ENCODE data around the gene SCGB1C1. TPM values are rescaled to one million over a fixed set of nuclear protein-coding genes. Genes with fewer than 3 reads are reported as not detected.

Gene SCGB1C1
- total and polyA plus RNA-seq, 2 of the 8 experiments (the other 6 are each of a cell fraction or from before 2014, with no cell fraction given): not detected

- Histone ChIP-seq H3K79me2 (ENCODE audit: control insufficient read depth in 1 of 2, insufficient read depth in 2 of 2, low read length in 2 of 2) (peaks cover 0 to 7% of the 10 kb centered on the region in 2 experiments; a peak in 1 of 4 replicates), H4K8ac (ENCODE audit: extremely low read depth, insufficient read depth, low read length) (no peak overlapping the region), H3K27ac (ENCODE audit: low read depth, low read length) (no peak overlapping the region), H4K20me1 (replicated peaks in 1 of 2; ENCODE audit: control insufficient read depth in 1 of 2, insufficient read depth in 2 of 2, low read length in 2 of 2) (no peaks in the 10 kb centered on the region), H2BK15ac (ENCODE audit: low read length) (no peak overlapping the region), H3K23me2 (ENCODE audit: low read depth, low read length) (no peaks in the 10 kb centered on the region), H3K4me2 (ENCODE audit: insufficient read depth in 1 of 2, low read depth in 2 of 2, low read length in 2 of 2) (no peak overlapping the region), H3K14ac (ENCODE audit: insufficient read length) (no peak overlapping the region), H2BK20ac (ENCODE audit: low read length) (no peak overlapping the region), H4K5ac (ENCODE audit: insufficient read length, low read depth, low read length) (no peak overlapping the region), H3K4ac (replicated peaks; ENCODE audit: insufficient read length, low read depth, low read length) (no peak overlapping the region), H2BK12ac (ENCODE audit: low read depth, low read length) (no peak overlapping the region), H3K18ac (ENCODE audit: extremely low read depth, low read length) (no peak overlapping the region), H2AFZ (ENCODE audit: low read length) (no peak overlapping the region), H2BK120ac (replicated peaks; ENCODE audit: low read depth, low read length) (no peak overlapping the region), H3K27me3 (replicated peaks in 1 of 4; ENCODE audit: control insufficient read depth in 3 of 4, extremely low read depth in 1 of 4, insufficient read depth in 3 of 4, low read length in 3 of 4) (no peaks in the 10 kb centered on the region), H4K91ac (replicated peaks; ENCODE audit: insufficient read length, low read length) (no peak overlapping the region), H3K23ac (ENCODE audit: insufficient read length) (no peak overlapping the region), H3K36me3 (ENCODE audit: control insufficient read depth in 2 of 4, insufficient read depth in 4 of 4, low read length in 3 of 4) (no peaks in the 10 kb centered on the region; a peak in 2 of 8 replicates), H3K9ac (replicated peaks in 1 of 4; ENCODE audit: extremely low read depth in 1 of 4, low read depth in 3 of 4, low read length in 3 of 4) (no peak overlapping the region), H3K56ac (replicated peaks; ENCODE audit: insufficient read length, low read depth, low read length) (no peak overlapping the region), H3K9me3 (ENCODE audit: insufficient read depth in 2 of 2, low read depth in 1 of 2, low read length in 1 of 2) (no peaks in the 10 kb centered on the region), H2AK5ac (ENCODE audit: low read depth, low read length) (no peak overlapping the region), H2BK5ac (ENCODE audit: low read depth, low read length) (no peak overlapping the region), H3K4me1 (replicated peaks in 1 of 4; ENCODE audit: control insufficient read depth in 3 of 4, insufficient read depth in 4 of 4, low read length in 3 of 4) (no peaks in the 10 kb centered on the region), H3K4me3 (ENCODE audit: extremely low read depth in 1 of 4, insufficient read depth in 2 of 4, low read depth in 3 of 4, low read length in 4 of 4) (no peak overlapping the region), H3K79me1 (ENCODE audit: low read depth, low read length) (no peaks in the 10 kb centered on the region; the same call in 1 of the 2 replicates)
- FAIRE-seq (no peak), DNase-seq (ENCODE audit: low read depth in 1 of 2, low spot score in 2 of 2) (no peak)
- POLR2A ChIA-PET (ENCODE audit: partially characterized antibody): interaction anchor here (1.5 to 1.6 kb wide), 2 partner anchors 8 to 15 kb away, joined by 4 to 6 read pairs; no protein-coding TSS in a partner anchor
- WGBS, 2 experiments (ENCODE audit: extremely low coverage in 1 of 2, insufficient coverage in 1 of 2, insufficient read length in 1 of 2, insufficient replicate concordance in 2 of 2, low coverage in 1 of 2, low lambda C conversion rate in 2 of 2, missing lambda C conversion rate in 1 of 2): 91% methylated on average over 7 of the region's 7 CpGs; no CpG with 5 or more reads in 1 of the 2 experiments
- TF ChIP-seq PHF8 (conservative IDR thresholded peaks at IDR 0.05; ENCODE audit: low read depth, low read length) (no peak), SAP30 (IDR thresholded peaks at IDR 0.05; ENCODE audit: insufficient read depth, insufficient replicate concordance, low read length) (no peak), KDM1A (IDR thresholded peaks at IDR 0.05; ENCODE audit: borderline replicate concordance, low read length) (no peak)
- CTCF ChIA-PET (ENCODE audit: partially characterized antibody): interaction anchor here (0.9 to 1.4 kb wide), 3 partner anchors 26 to 192 kb away, joined by 3 to 5 read pairs (median 3); no protein-coding TSS in a partner anchor
These were observed 31.5 kb downstream of the SCGB1C1 start for GRCh38 chr11:224424-224823.

All from H1 (cell line).